ENCODE results near the gene SEC61G. TPM values are rescaled to one million over a fixed set of nuclear protein-coding genes. Genes with fewer than 3 reads are reported as not detected.

Gene SEC61G
- total RNA-seq, 1 experiment from 2014 or later = 246 TPM

- intact Hi-C loops (cut with micrococcal nuclease) = no loop called here
- BruUV-seq (replicated peaks) = no TSS peak
- no peak overlapping the region for H3K27ac Mint-ChIP-seq (ENCODE audit: low read depth, unreplicated experiment)
- H3K27me3 Mint-ChIP-seq (ENCODE audit: insufficient read depth, unreplicated experiment) = no peaks in the 10 kb centered on the region
- peaks cover 69% of the 10 kb centered on the region for H3K36me3 Mint-ChIP-seq (ENCODE audit: insufficient read depth, unreplicated experiment)
- ChIA-PET POLR2A (interaction anchor here (1.9 kb wide), 1 partner anchor 10 kb away, joined by 6 read pairs; the partner anchor contains the start of gene SEC61G), CTCF (no interaction called here)
- no peak overlapping the region for H3K4me3 Mint-ChIP-seq (ENCODE audit: unreplicated experiment)
- DNase-seq (ENCODE audit: unreplicated experiment) = no peak
- TF ChIP-seq, protein P1, sequence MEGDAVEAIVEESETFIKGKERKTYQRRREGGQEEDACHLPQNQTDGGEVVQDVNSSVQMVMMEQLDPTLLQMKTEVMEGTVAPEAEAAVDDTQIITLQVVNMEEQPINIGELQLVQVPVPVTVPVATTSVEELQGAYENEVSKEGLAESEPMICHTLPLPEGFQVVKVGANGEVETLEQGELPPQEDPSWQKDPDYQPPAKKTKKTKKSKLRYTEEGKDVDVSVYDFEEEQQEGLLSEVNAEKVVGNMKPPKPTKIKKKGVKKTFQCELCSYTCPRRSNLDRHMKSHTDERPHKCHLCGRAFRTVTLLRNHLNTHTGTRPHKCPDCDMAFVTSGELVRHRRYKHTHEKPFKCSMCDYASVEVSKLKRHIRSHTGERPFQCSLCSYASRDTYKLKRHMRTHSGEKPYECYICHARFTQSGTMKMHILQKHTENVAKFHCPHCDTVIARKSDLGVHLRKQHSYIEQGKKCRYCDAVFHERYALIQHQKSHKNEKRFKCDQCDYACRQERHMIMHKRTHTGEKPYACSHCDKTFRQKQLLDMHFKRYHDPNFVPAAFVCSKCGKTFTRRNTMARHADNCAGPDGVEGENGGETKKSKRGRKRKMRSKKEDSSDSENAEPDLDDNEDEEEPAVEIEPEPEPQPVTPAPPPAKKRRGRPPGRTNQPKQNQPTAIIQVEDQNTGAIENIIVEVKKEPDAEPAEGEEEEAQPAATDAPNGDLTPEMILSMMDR (IDR thresholded peaks at IDR 0.05; ENCODE audit: unreplicated experiment) = no peak
- H3K9me3 Mint-ChIP-seq (ENCODE audit: unreplicated experiment) = no peaks in the 10 kb centered on the region
- H3K4me1 Mint-ChIP-seq (ENCODE audit: insufficient read depth, unreplicated experiment) = no peaks in the 10 kb centered on the region
These were observed 9.8 kb downstream of the SEC61G start for GRCh38 chr7:54749200-54749599.

- H3K36me3 Mint-ChIP-seq (ENCODE audit: insufficient read depth, unreplicated experiment) = peaks cover 49% of the 10 kb centered on the region
- CTCF ChIA-PET = no interaction called here
- DNase-seq (ENCODE audit: unreplicated experiment) = no peak
- intact Hi-C loops (cut with micrococcal nuclease) = no loop called here
- H3K4me1 Mint-ChIP-seq (ENCODE audit: insufficient read depth, unreplicated experiment) = no peaks in the 10 kb centered on the region
- H3K27me3 Mint-ChIP-seq (ENCODE audit: insufficient read depth, unreplicated experiment) = no peaks in the 10 kb centered on the region
- H3K9me3 Mint-ChIP-seq (ENCODE audit: unreplicated experiment) = no peaks in the 10 kb centered on the region
- BruUV-seq (replicated peaks) = no TSS peak
- H3K27ac Mint-ChIP-seq (ENCODE audit: low read depth, unreplicated experiment) = no peak overlapping the region
- no peak overlapping the region for H3K4me3 Mint-ChIP-seq (ENCODE audit: unreplicated experiment)
- POLR2A ChIA-PET = no interaction called here
- TF ChIP-seq, protein P1 (IDR thresholded peaks at IDR 0.05; ENCODE audit: unreplicated experiment) = no peak
These were observed 11.8 kb downstream of the SEC61G start for GRCh38 chr7:54747234-54747633.

DNA sequence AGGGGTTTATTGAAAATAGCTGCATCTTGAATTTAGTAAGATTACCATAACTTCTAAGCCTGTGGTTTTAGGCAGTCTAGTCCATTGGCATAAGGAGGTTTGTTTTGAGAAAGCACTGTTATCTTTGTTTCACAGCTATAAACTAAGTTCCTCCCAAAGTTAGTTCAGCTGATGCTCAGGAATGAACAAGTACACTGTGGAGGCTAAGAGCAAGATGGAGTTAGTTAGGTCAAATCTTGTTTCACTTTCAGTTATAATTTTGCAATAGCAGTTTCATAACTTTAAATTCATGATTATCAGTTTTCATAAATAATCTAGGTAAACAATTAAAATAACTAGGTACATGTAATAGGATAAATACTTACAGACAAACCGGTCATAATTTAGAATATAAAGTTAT, 15.4 kb downstream of the SEC61G start:
- DNase-seq (ENCODE audit: unreplicated experiment) = no peak
- TF ChIP-seq, protein P1 (IDR thresholded peaks at IDR 0.05; ENCODE audit: unreplicated experiment) = no peak
- POLR2A ChIA-PET = interaction anchor here (1.7 kb wide), 1 partner anchor 15 kb away, joined by 8 read pairs; the partner anchor contains the start of gene SEC61G
- no TSS peak for BruUV-seq (replicated peaks)
- H3K4me1 Mint-ChIP-seq (ENCODE audit: insufficient read depth, unreplicated experiment) = no peaks in the 10 kb centered on the region
- H3K36me3 Mint-ChIP-seq (ENCODE audit: insufficient read depth, unreplicated experiment) = peaks cover 13% of the 10 kb centered on the region
- intact Hi-C loops (cut with micrococcal nuclease) = no loop called here
- no peaks in the 10 kb centered on the region for H3K27me3 Mint-ChIP-seq (ENCODE audit: insufficient read depth, unreplicated experiment)
- H3K9me3 Mint-ChIP-seq (ENCODE audit: unreplicated experiment) = no peaks in the 10 kb centered on the region
- no peak overlapping the region for H3K27ac Mint-ChIP-seq (ENCODE audit: low read depth, unreplicated experiment)
- CTCF ChIA-PET = interaction anchor here (0.6 to 0.7 kb wide), 4 partner anchors 73 to 499 kb away, joined by 3 to 5 read pairs (median 4); no protein-coding TSS in a partner anchor
- H3K4me3 Mint-ChIP-seq (ENCODE audit: unreplicated experiment) = no peak overlapping the region

GRCh38 chr7:54738737-54739136, 20.3 kb downstream of the SEC61G start:
- Mint-ChIP-seq H3K36me3 (ENCODE audit: insufficient read depth, unreplicated experiment) (no peaks in the 10 kb centered on the region), H3K27ac (ENCODE audit: low read depth, unreplicated experiment) (no peak overlapping the region), H3K27me3 (ENCODE audit: insufficient read depth, unreplicated experiment) (peaks cover 19% of the 10 kb centered on the region), H3K4me1 (ENCODE audit: insufficient read depth, unreplicated experiment) (no peaks in the 10 kb centered on the region), H3K4me3 (ENCODE audit: unreplicated experiment) (no peak overlapping the region), H3K9me3 (ENCODE audit: unreplicated experiment) (peaks cover 7% of the 10 kb centered on the region)
- TF ChIP-seq, protein P1 (IDR thresholded peaks at IDR 0.05; ENCODE audit: unreplicated experiment) = no peak
- ChIA-PET POLR2A (no interaction called here), CTCF (interaction anchor here (0.7 kb wide), 1 partner anchor 653 kb away, joined by 3 read pairs; no protein-coding TSS in a partner anchor)
- no TSS peak for BruUV-seq (replicated peaks)
- no peak for DNase-seq (ENCODE audit: unreplicated experiment)
- intact Hi-C loops (cut with micrococcal nuclease) = no loop called here
